Ammon's horn (tissue), 1 donor: ENCODE results near the gene TMEM179B.
A peak's percentile ranks its signal among the peaks of the same experiment; 100 is the strongest.
"Not testable (repeated sequence)": the region's sequence is repeated elsewhere in the genome, so short reads cannot be mapped to it uniquely, and the experiment has no call there.

Experiments
- DNase-seq: peaks from one replicate; pipeline ENCODE4 v3.0.0-alpha.2; 2016; ENCODE audit warnings: low spot score

Gene TMEM179B

GRCh38 chr11:62787005-62787759 lies at the start of gene TMEM179B:
TSS of gene TMEM179B (plus strand) at chr11:62787402. CDS start at chr11:62787432, 30 bp downstream.
- DNase-seq: peak; percentile 99

- peak; percentile 41 for DNase-seq
Measured at GRCh38 chr11:62747475-62748160, 39.6 kb upstream of the TMEM179B start.

GRCh38 chr11:62749931-62750330 lies 37.3 kb upstream of the TMEM179B start:
- not testable (repeated sequence) for DNase-seq

GRCh38 chr11:62752177-62752785 lies 34.9 kb upstream of the TMEM179B start:
- no peak for DNase-seq

GRCh38 chr11:62752994-62753735 lies 34.0 kb upstream of the TMEM179B start:
- DNase-seq: no peak

GRCh38 chr11:62753736-62754603 lies 33.2 kb upstream of the TMEM179B start, which contains the start of gene ZBTB3:
TSS of gene ZBTB3 (minus strand) at chr11:62754160. CDS start at chr11:62753664, 496 bp downstream.
- peak; percentile 100 for DNase-seq

- no peak for DNase-seq
Measured at GRCh38 chr11:62755086-62755615, 32.1 kb upstream of the TMEM179B start.

GRCh38 chr11:62757846-62758788 lies 29.1 kb upstream of the TMEM179B start:
- no peak for DNase-seq

GRCh38 chr11:62760867-62761227 lies 26.4 kb upstream of the TMEM179B start:
- not testable (repeated sequence) for DNase-seq

- DNase-seq: peak; percentile 71
Measured at GRCh38 chr11:62770778-62771143, 16.4 kb upstream of the TMEM179B start.

- peak; percentile 98 for DNase-seq
Measured at GRCh38 chr11:62771144-62772021, 15.8 kb upstream of the TMEM179B start, which contains the start of gene TAF6L. TSS of gene TAF6L (plus strand) at chr11:62771396. CDS start at chr11:62775784, 4,388 bp downstream.

- DNase-seq: no peak
Measured at GRCh38 chr11:62774407-62774806, 12.8 kb upstream of the TMEM179B start.

- no peak for DNase-seq
Measured at GRCh38 chr11:62775646-62776045, 11.6 kb upstream of the TMEM179B start.

- no peak for DNase-seq
Measured at GRCh38 chr11:62777389-62777788, 9.8 kb upstream of the TMEM179B start.

GRCh38 chr11:62778441-62778840 lies 8.8 kb upstream of the TMEM179B start:
- DNase-seq: no peak

GRCh38 chr11:62782753-62783152 lies 4.4 kb upstream of the TMEM179B start:
- DNase-seq: no peak

- peak; percentile 83 for DNase-seq
Measured at GRCh38 chr11:62786318-62787004, 741 bp upstream of the TMEM179B start.

- DNase-seq: no peak
Measured at GRCh38 chr11:62788991-62789390, 1.8 kb downstream of the TMEM179B start.
